ENCODE results near the gene ARHGEF1.

ARHGEF1 gene

GRCh38 chr19:41918653-41919244 lies 35.8 kb downstream of the ARHGEF1 start:
- no peak for DNase-seq (ENCODE audit: low read depth in 2 of 2)

- DNase-seq (ENCODE audit: low read depth in 2 of 2), result no peak
Observed at GRCh38 chr19:41919948-41920712, 37.1 kb downstream of the ARHGEF1 start.

DNA sequence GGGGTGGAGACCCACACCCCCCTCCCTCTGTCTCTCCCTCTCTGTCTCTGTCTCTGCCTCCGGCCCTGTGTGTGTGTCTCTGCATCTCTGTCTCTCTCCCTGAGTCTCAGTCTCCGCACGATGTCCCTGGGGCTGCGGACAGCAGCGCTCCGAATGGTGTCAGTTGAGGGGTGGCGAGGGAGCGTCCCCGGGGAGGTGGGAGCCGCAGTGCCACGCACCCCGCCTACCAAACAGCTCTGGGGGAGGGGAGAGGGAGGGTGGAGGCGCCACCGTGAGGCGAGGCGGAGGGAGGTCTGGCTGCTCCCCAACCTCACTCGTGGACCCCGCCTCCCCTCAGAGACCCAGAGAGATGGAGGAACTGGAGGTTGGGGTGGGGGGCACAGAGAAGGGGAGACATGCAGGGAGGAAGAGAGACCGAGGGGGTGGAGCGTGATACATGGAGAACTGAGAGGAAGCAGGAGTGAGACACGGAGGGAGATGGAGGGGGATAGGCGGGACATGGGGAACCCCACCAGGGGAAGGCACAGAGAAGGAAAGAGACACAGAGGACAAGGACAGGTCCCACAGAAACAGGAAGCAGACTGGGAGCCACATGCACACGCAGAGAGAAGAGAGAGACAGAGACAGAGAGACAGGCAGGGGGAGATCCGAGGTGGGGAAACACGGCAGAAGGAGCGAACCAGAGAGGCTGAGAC lies 38.0 kb downstream of the ARHGEF1 start:
- no peak for DNase-seq (ENCODE audit: low read depth in 2 of 2)

DNA sequence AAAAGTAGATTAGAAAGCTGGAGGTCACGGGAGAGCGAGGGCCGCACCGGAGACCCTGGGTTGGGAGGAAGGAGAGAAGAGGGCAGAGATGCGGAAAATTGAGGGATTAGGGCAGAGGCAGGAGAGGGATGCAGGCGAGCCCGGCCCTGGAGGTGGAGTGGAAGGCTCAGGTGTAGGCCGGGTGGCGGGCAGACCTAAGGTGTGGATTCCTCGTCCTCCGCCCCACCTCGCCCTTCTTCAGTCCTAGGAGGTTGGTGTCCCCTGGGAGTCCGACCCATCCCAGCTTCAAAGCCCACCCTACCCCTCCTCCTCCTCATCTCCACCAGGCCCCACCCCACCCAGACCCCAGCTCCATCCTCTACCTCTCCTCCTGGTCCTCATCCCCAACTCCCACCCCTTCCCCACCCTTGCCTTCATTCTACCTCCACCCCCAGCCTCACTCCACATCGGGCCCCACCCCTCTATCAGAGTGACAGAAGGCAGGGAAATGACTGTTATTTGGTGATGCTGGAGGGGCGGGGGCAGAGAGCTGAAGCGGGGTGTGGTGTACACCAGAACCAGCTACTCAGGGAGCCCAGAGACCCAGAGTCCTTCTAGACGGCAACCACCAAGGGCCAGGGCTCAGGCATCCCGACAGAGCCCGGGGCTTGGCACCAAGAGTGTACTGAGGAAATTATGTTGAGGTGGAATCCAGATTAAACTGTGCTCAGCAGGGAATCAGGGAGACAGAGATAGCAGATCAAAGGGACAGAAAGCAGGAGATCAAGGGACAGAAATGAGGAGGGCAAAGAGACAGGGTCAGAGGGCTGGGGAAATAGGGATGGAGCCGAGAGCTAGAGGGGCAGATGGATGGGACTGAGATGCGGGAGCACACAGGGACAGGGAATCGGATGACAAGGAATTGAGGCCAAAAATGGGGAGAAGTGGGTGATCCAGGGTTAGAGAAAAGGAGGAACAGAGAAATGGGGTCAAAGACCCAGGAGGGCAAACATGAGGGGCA lies 38.9 kb downstream of the ARHGEF1 start:
- DNase-seq (ENCODE audit: low read depth in 2 of 2), result no peak

DNA sequence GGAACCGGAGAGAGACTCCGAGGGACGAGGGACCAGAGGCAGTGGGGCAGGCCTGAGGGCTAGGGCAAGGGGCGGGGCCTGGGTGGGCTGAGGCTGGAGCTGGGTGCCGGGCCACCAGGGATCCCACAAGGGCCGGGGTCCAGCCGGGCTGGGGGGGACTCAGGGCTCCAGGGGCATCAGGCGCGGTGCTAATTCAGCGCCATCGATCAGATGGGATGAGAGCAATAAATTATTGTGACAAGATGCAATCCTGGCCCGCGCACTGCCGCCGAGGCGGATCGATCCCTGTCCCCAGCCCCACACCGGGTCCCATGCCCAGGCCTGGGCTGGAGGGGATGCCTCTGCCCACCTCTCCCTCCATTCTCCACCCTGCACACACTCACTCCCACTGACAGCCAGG lies 39.6 kb downstream of the ARHGEF1 start:
- DNase-seq (ENCODE audit: low read depth in 2 of 2), result no peak

DNA sequence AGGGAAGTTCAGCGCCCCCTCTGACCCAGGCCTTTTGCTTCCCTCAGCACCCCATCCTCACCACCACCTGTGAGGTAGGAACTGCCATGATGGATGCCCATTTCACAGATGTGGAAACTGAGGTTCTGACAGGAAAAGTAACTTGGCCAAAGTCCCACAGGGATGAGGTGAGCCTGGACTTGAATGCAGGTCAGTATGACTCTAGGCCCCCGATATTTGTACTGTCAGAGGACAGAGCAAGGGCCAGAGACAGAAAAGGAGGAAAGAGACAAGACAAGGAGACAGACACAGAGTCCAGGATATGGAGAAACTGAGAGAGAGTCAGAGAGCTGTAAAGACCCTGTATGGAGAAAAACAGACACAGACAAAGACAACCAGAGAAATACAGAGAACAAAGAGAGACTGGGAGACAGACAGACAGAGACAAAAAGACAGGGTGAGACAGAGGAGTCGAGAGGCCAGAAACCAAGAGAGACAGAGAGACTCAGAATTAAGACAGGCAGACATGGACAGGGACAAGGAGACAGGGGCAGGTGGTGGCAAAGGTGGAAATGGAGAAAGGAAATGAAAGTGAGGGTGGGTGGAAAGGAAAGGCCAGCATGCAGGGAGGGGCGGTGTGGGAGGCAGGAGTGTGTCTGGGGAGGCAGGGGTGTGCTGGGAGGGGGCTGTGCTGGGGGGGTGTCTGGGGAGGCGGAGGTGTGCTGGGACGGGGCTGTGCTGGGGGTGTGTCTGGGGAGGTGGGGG lies 40.2 kb downstream of the ARHGEF1 start:
- DNase-seq (ENCODE audit: low read depth in 2 of 2), result no peak

DNA sequence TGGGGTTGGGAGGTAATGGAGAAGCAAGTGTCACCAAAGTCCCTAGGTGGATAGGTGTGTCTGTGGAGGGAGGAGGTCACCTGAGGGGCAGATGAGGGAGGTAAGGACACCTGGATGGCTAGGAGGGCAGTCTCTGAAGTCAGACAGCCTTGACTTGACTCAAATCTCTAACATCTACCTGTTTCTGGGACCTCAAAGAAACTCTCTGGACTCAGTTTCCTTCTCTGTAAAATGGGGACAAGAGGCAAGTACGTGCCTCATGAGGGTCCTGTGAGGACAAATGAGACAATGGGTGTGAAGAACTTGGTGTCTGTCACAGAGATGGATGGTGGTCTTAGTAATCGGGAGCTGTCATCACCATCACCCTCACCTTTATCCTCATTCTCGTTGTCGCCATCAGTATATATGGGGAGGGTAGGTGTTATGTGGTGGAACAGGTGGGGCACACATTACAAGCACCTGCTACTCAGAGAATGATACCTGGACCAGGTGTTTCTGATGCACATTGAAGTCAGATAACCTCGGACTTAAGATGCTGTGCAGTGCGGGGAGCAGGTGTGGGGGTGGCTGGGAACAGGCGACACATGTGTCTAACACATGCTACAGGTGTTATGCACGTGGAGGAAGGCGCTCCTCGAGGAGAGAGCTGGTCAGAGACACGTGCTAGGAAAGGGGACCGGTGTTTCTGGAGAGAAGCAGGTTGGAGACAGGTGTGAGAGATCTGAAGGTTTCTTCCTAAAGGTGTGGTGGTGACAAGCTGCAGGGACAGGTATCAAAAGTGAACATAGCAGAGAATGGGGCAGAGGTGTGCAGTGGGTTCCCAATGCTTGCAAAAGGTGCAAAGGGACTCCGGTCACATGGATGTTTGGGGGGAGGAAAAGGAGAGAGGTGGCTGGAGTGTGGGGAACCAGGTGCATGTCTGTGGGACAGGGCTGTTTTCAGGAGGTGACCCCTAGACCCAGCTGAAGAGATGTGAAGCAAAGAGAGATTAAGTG lies 41.5 kb downstream of the ARHGEF1 start:
- no peak for DNase-seq (ENCODE audit: low read depth in 2 of 2)

GRCh38 chr19:41925208-41926003 lies 42.4 kb downstream of the ARHGEF1 start:
- DNase-seq (ENCODE audit: low read depth in 2 of 2), result no peak

DNA sequence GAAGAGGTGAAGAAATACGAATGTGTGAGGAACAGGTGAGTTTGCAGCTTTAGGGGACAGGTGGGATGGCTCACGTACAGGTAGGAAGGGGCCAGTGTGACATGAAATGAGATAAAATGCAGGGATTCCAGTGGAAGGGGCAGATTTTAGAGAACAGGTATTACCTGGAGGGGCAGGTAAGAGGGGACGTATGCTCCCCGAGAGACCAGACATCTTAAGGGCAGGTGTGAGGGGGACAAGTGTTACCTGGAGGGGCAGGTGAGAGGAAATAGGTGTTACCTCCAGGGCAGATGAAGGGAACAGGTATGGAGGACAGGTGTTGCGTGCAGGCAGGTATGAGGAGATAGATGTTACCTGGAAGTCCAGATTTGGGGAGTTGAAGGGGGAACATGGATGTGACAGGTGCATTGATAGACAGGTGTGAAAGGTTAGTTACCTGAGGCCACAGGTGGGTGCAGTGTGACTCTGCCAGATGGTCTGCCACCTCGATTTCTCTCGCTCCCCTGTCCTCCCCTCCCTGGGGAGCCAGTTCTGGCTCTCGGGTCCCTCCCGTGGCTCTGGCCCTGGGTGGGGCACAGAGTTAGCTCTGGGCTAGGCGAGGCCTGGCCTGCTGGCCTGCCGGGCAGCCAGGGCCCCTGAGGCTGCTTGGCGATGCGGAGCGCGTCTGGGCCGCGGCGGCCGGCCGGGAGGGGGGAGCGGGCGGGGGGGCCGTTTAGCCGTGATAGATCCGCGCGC lies 43.2 kb downstream of the ARHGEF1 start:
- DNase-seq (ENCODE audit: low read depth in 2 of 2), result no peak

GRCh38 chr19:41926763-41927496 lies 43.9 kb downstream of the ARHGEF1 start:
- DNase-seq (ENCODE audit: low read depth in 2 of 2), result no peak

DNA sequence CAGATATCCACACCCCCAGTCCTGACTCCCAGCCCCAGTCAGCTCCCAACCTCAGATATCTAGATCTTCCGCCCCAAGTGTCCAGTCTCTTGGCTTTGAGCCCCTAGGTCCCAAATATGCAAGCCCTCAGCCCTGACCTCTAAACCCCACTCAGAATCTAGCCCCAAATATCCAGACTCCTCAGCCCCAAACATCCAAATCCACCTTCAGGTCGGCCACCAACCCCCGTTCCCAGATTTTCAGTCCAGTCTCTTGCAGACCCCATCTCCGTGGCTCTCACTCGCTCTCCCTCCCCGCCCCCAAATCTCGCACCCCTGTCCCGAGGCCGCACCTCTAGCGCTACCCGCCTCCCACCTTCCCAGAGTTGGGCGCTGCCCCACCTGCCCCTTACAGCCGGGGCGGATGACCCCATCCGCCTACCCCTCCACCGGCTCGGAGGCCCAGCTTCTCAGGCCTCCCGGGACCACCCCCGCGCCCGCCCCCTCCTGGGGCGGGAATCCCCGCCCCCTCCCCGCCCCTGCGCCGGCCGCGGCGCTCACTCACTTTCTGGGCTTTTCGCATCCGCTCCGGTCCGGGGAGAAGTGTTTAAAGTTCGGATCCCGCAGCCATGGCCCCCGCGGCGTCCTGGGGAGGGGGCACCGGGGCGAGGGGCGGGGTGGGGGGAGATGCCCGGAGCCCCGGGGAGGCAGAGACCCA lies 44.7 kb downstream of the ARHGEF1 start:
- DNase-seq (ENCODE audit: low read depth in 2 of 2), result no peak

GRCh38 chr19:41928221-41928683 lies 45.3 kb downstream of the ARHGEF1 start, which contains the start of gene ERFL:
Gene ERFL (minus strand): TSS chr19:41928449. CDS start chr19:41912919, 15,530 bp downstream.
- DNase-seq (ENCODE audit: low read depth in 2 of 2), result no peak

GRCh38 chr19:41928754-41929535 lies 46.0 kb downstream of the ARHGEF1 start:
- DNase-seq (ENCODE audit: low read depth in 2 of 2), result no peak

GRCh38 chr19:41929536-41930071 lies 46.6 kb downstream of the ARHGEF1 start:
- no peak for DNase-seq (ENCODE audit: low read depth in 2 of 2)

DNA sequence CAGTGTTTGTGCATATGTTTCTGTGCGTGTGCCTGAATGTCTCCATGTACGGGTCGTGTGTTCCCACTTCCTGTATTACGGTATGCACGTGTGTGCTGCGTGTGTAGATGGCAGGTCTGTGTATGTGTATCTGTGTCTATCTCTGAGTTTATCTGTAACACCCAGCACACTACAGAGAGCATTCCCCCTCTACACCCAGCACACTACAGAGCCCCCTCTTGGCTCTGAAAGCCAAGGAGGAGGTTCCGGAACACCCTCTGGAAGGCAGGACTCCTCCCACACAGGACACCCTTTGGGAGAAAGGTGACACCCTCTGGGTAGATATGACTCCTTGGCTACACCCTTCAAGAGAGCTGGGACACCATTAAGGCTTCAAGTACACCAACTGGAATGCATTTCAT lies 47.3 kb downstream of the ARHGEF1 start:
- DNase-seq (ENCODE audit: low read depth in 2 of 2), result no peak

Measured in stimulated activated CD8-positive, alpha-beta memory T cell treated with anti-CD3 and anti-CD28 coated beads, Interleukin-15, amount 100 ng/mL, for 4 hours (primary cell).